ENCODE data around the gene TM4SF18. TPM values are rescaled to one million over a fixed set of nuclear protein-coding genes. Genes with fewer than 3 reads are reported as not detected.
A peak's percentile ranks its signal among the peaks of the same experiment; 100 is the strongest.
"Not testable (repeated sequence)": the region's sequence is repeated elsewhere in the genome, so short reads cannot be mapped to it uniquely, and the experiment has no call there.

TM4SF18 gene
- 6.5 TPM for total RNA-seq
- long read RNA-seq, transcript TM4SF18-201 (6 exons, 3,852 nt), result major isoform, 6 of 9 reads
- long read RNA-seq, partial matches to known transcripts, result 1 of 9 reads
- long read RNA-seq, other reads (novel, unspliced or antisense), result 2 of 9 reads

GRCh38 chr3:149333176-149333859 is at the start of gene TM4SF18:
Gene TM4SF18, minus strand, starts transcription at chr3:149333636. Its CDS starts 254 bp downstream, at chr3:149333382.
- H3K4me3 ChIP-seq, result peak within 1 kb of the TSS; percentile 10
- ATAC-seq, result no peak

GRCh38 chr3:149382518-149382917 is 49.1 kb upstream of the TM4SF18 start:
- intact Hi-C loops (cut with DNase I), result no loop called here
- peaks cover 43% of the 10 kb centered on the region for H3K4me1 ChIP-seq
- H3K9me3 ChIP-seq, result no peaks in the 10 kb centered on the region
- H3K27ac ChIP-seq, result peak overlapping the region; percentile 31
- TF ChIP-seq CTCF (IDR thresholded peaks at IDR 0.05), result no peak
- H3K36me3 ChIP-seq, result no peaks in the 10 kb centered on the region
- DNase-seq (no peak), ATAC-seq (no peak)
- H3K4me3 ChIP-seq, result no peak overlapping the region
- H3K27me3 ChIP-seq (ENCODE audit: low read depth), result no peaks in the 10 kb centered on the region

More at GRCh38 chr3:149333176-149333859, at the start of gene TM4SF18:
- intact Hi-C loops (cut with DNase I), result no loop called here
- no peaks in the 10 kb centered on the region for H3K36me3 ChIP-seq
- peak within 1 kb of the TSS; percentile 63 for H3K27ac ChIP-seq
- no peaks in the 10 kb centered on the region for H3K27me3 ChIP-seq (ENCODE audit: low read depth)
- DNase-seq, result no peak
- TF ChIP-seq CTCF (IDR thresholded peaks at IDR 0.05), result no peak
- H3K4me1 ChIP-seq, result peaks cover 8% of the 10 kb centered on the region
- H3K9me3 ChIP-seq, result no peaks in the 10 kb centered on the region

GRCh38 chr3:149382101-149382467 is 48.6 kb upstream of the TM4SF18 start:
- intact Hi-C loops (cut with DNase I), result no loop called here
- peaks cover 39% of the 10 kb centered on the region for H3K4me1 ChIP-seq
- no peak for DNase-seq
- H3K27me3 ChIP-seq (ENCODE audit: low read depth), result no peaks in the 10 kb centered on the region
- no peak for ATAC-seq
- peak overlapping the region; percentile 31 for H3K27ac ChIP-seq
- no peak for TF ChIP-seq CTCF (IDR thresholded peaks at IDR 0.05)
- no peaks in the 10 kb centered on the region for H3K36me3 ChIP-seq
- no peaks in the 10 kb centered on the region for H3K9me3 ChIP-seq
- no peak overlapping the region for H3K4me3 ChIP-seq

GRCh38 chr3:149381173-149382100 is 48.0 kb upstream of the TM4SF18 start:
- no peak for TF ChIP-seq CTCF (IDR thresholded peaks at IDR 0.05)
- intact Hi-C loops (cut with DNase I), result no loop called here
- Histone ChIP-seq H3K27me3 (ENCODE audit: low read depth) (no peaks in the 10 kb centered on the region), H3K9me3 (no peaks in the 10 kb centered on the region), H3K36me3 (no peaks in the 10 kb centered on the region), H3K27ac (no peak overlapping the region), H3K4me1 (peaks cover 35% of the 10 kb centered on the region), H3K4me3 (no peak overlapping the region)
- ATAC-seq, result no peak
- no peak for DNase-seq

GRCh38 chr3:149380220-149380619 is 46.8 kb upstream of the TM4SF18 start:
- H3K4me3 ChIP-seq; intact Hi-C loops (cut with DNase I); H3K27me3 ChIP-seq (ENCODE audit: low read depth); ATAC-seq; H3K36me3 ChIP-seq; DNase-seq; H3K9me3 ChIP-seq; H3K27ac ChIP-seq: not testable (repeated sequence)
- H3K4me1 ChIP-seq, result peaks cover 30% of the 10 kb centered on the region
